GM18909 (cell line): ENCODE measurements around the gene UNC13D.
"Not testable (repeated sequence)": the region's sequence is repeated elsewhere in the genome, so short reads cannot be mapped to it uniquely, and the experiment has no call there.

Experiments used
- ATAC-seq: cut with Tn5 transposase; IDR thresholded peaks from one replicate; pipeline ENCODE4 v1.9.1; 2021; ENCODE audit warnings: mild to moderate bottlenecking; ENCODE audit not compliant: unreplicated experiment, poor library complexity

The UNC13D gene

DNA sequence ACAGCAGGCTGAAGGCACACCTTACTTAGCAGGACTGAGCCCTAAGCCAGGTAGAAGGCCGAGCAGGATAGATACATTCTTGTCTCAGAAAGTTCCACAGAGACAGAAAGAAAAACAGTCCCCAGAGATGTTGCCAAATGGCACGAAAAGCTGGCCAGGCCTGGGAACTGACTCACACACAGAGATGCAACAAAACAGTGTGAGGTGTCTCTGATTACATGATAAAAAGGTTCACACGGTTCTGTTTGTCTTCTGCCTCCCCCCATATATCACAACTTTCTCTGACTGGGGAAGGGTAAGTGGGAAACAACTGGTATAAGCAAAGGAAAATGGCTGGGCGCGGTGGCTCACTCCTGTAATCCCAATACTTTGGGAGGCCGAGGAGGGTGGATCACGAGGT, 9.2 kb upstream of the UNC13D start:
- ATAC-seq: no peak

- not testable (repeated sequence) for ATAC-seq
Observed at GRCh38 chr17:75851693-75851991, 7.4 kb upstream of the UNC13D start.

GRCh38 chr17:75850928-75851692, 6.9 kb upstream of the UNC13D start:
- no peak for ATAC-seq

- no peak for ATAC-seq
Observed at GRCh38 chr17:75849724-75850123, 5.5 kb upstream of the UNC13D start.

- no peak for ATAC-seq
Observed at GRCh38 chr17:75849279-75849646, 5.1 kb upstream of the UNC13D start.

- ATAC-seq: no peak
Observed at GRCh38 chr17:75848523-75849278, 4.5 kb upstream of the UNC13D start.

- ATAC-seq: no peak
Observed at GRCh38 chr17:75847614-75848522, 3.7 kb upstream of the UNC13D start.

- ATAC-seq: no peak
Observed at GRCh38 chr17:75846692-75847613, 2.7 kb upstream of the UNC13D start.

- no peak for ATAC-seq
Observed at GRCh38 chr17:75845933-75846691, 1.9 kb upstream of the UNC13D start.

DNA sequence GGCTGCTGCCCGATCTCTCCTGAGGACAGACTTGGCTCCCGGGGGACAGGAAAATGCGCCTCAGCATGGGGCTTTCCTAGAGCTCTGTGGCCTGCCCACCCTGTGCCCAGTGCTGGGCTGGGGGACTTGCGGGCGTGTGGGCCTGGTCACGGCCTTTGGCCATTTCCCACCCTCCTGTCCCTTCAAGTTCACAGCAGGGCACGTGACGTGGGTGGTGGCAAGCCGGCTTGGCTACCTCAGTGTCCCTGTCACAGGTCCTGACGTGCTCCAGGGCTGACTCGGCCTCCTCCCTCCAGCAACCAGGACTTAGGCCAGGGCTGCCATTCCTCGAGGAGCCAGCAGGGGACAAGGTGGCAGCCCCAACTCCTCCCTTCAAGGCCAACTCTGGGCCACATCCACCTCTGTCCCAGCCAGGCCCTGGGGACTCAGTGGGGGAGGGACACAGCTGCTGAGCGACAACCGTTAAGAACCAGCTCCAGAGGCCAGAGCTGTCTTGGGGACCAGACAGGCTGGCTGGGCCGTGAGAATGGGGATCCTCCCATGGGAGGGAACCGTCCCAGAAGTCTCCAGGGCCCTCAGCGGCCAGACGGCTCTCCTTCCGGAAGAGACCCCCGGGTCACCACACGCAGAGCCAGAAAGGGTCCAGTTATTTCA, 981 bp upstream of the UNC13D start:
- peak; percentile 79 for ATAC-seq

- peak; percentile 8 for ATAC-seq
Observed at GRCh38 chr17:75844530-75845057, 390 bp upstream of the UNC13D start.

- no peak for ATAC-seq
Observed at GRCh38 chr17:75842963-75843576, 1.1 kb downstream of the UNC13D start.

DNA sequence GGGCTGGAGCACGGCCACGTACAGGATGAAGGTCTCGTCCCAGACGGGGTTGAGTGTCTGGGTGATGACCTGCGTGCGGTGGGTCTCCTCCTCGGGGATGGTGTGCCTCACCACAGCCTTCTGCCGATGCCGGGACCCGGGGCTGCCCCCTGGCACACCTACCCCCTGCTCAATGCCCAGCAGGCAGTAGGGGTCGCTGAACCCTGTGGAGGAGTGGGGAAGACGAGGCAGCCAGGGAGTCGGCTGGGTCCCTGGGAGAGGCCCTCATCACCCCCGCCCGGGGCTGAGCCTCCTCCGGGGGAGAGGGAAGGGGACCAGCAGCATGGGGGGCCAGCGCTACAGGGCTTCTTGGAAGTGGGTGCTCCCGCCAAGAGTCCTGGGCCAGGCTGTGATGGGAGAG, 1.8 kb downstream of the UNC13D start:
- no peak for ATAC-seq

DNA sequence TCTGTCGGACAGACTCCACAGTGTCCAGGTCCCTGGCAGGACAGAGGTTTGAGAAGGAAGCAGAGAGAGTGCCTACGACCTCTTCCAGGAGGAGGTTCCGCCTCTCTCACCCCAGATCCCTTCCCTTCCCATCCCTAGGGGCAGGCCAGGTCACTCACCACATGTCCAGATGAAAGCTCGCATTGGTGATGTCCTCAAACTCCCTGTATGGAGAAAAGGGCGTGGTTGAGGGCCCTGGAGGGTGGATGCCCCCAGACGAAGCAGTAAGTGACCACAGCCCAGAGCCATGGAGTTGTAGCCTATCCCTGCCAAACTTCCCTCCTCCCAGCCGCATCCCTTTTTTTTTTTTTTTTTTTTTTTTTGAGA, 3.4 kb downstream of the UNC13D start:
- ATAC-seq: no peak

GRCh38 chr17:75839942-75840798, 4.0 kb downstream of the UNC13D start:
- ATAC-seq: no peak

DNA sequence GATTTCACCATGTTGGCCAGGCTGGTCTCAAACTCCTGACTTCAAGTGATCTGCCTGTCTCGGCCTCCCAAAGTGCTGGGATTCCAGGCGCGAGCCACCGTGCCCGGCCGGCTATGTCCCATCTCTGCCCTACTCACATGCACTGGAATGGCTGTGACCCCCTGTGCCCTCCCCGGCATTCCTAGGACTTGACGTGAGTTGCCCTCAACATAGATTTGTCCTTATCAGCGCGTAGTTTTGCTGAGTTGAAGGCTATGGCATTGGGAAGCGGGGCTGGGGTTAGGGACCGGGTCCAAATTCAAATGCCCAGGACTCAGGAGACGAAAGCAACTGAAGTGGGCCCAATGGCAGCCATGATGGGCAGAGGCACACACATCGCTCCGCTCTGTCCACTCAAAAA, 5.8 kb downstream of the UNC13D start:
- no peak for ATAC-seq

DNA sequence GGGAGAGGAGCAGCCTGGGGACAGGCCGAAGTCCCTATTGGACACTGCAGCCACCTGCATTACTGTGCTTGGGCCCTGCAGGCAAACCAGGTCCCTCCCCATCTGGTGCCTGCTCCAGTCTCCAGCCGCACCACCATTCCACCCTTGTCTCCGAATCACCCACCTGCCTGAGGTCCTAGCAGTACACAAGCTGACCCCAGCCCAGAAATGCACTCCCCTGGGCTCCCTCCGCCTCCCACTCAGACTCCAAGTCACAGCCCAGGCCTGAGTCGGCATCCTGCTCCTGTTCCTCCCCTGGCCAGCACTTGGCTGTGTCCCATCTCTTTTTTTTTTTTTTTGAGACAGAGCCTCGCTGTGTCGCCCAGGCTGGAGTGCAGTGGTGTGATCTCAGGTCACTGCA, 6.3 kb downstream of the UNC13D start:
- no peak for ATAC-seq
